ENCODE results near the gene MRPS31.

MRPS31 gene

DNA sequence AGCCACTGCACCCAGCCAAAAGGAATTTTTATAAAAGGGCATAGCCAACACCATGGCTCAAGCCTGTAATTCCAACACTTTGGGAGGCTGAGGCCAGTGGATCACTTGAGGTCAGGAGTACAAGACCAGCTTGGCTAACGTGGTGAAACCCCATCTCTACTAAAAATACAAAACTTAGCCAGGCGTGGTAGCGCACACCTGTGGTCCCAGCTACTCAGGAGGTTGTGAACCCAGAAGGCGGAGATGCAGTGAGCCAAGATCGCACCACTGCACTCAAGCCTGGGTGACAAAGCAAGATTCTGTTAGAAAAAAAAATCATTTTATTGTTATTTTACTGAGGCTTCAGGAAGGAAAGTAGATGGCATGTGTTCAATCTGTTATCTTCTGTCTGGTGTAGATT is 73.3 kb downstream of the MRPS31 start:
- no peak overlapping the region for H3K9ac ChIP-seq (ENCODE audit: low read length in 2 of 2)
- H3K36me3 ChIP-seq (ENCODE audit: control insufficient read depth in 2 of 2, insufficient read depth in 2 of 2, low read length in 2 of 2), result no peaks in the 10 kb centered on the region
- no peaks in the 10 kb centered on the region for H3K27me3 ChIP-seq (ENCODE audit: control insufficient read depth in 1 of 2, insufficient read depth in 2 of 2, low read length in 2 of 2)
- no peaks in the 10 kb centered on the region for H3K9me3 ChIP-seq (ENCODE audit: control insufficient read depth in 2 of 2, low read length in 2 of 2)
- no peak overlapping the region for H3K4me3 ChIP-seq (ENCODE audit: low read length in 2 of 2)
- H3K4me1 ChIP-seq (ENCODE audit: control insufficient read depth, insufficient read depth, low read length), result no peaks in the 10 kb centered on the region
- no peak overlapping the region for H3K27ac ChIP-seq (ENCODE audit: low read length)

- H3K36me3 ChIP-seq (ENCODE audit: control insufficient read depth in 2 of 2, insufficient read depth in 2 of 2, low read length in 2 of 2), result no peaks in the 10 kb centered on the region
- no peaks in the 10 kb centered on the region for H3K4me1 ChIP-seq (ENCODE audit: control insufficient read depth, insufficient read depth, low read length)
- H3K4me3 ChIP-seq (ENCODE audit: low read length in 2 of 2), result no peak overlapping the region
These were observed 76.6 kb downstream of the MRPS31 start for GRCh38 chr13:40694426-40694825.

GRCh38 chr13:40692946-40693345 is 78.0 kb downstream of the MRPS31 start:
- Histone ChIP-seq H3K4me3 (ENCODE audit: low read length in 2 of 2) (no peak overlapping the region), H3K27ac (ENCODE audit: low read length) (no peak overlapping the region), H3K36me3 (ENCODE audit: control insufficient read depth in 2 of 2, insufficient read depth in 2 of 2, low read length in 2 of 2) (no peaks in the 10 kb centered on the region), H3K4me1 (ENCODE audit: control insufficient read depth, insufficient read depth, low read length) (no peaks in the 10 kb centered on the region), H3K9ac (ENCODE audit: low read length in 2 of 2) (no peak overlapping the region), H3K9me3 (ENCODE audit: control insufficient read depth in 2 of 2, low read length in 2 of 2) (no peaks in the 10 kb centered on the region), H3K27me3 (ENCODE audit: control insufficient read depth in 1 of 2, insufficient read depth in 2 of 2, low read length in 2 of 2) (no peaks in the 10 kb centered on the region)

More at GRCh38 chr13:40694426-40694825, 76.6 kb downstream of the MRPS31 start:
- H3K9me3 ChIP-seq (ENCODE audit: control insufficient read depth in 2 of 2, low read length in 2 of 2), result no peaks in the 10 kb centered on the region
- H3K27ac ChIP-seq (ENCODE audit: low read length), result no peak overlapping the region
- no peak overlapping the region for H3K9ac ChIP-seq (ENCODE audit: low read length in 2 of 2)
- H3K27me3 ChIP-seq (ENCODE audit: control insufficient read depth in 1 of 2, insufficient read depth in 2 of 2, low read length in 2 of 2), result no peaks in the 10 kb centered on the region

DNA sequence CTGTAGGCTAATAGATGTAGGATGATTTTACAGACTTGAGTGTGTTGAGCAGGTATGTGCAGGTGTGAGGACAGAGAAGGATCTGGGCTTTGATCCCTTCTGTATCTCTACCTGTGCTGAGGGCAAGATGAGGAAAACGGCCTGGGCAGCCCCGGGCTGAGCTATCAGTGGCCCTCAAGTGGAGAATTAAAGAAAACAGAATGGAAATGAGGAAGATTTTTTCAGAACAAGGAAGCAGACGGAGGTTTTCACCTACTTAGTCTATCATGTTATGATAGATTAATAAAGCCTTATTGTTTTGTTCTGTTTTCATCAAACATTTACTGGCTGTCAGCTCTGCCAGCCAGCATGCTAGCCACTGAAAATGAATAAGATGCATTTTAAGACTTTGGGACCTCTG is 82.2 kb downstream of the MRPS31 start:
- Histone ChIP-seq H3K4me1 (ENCODE audit: control insufficient read depth, insufficient read depth, low read length) (no peaks in the 10 kb centered on the region), H3K27me3 (ENCODE audit: control insufficient read depth in 1 of 2, insufficient read depth in 2 of 2, low read length in 2 of 2) (no peaks in the 10 kb centered on the region), H3K4me3 (ENCODE audit: low read length in 2 of 2) (no peak overlapping the region), H3K9ac (ENCODE audit: low read length in 2 of 2) (no peak overlapping the region), H3K9me3 (ENCODE audit: control insufficient read depth in 2 of 2, low read length in 2 of 2) (no peaks in the 10 kb centered on the region), H3K27ac (ENCODE audit: low read length) (no peak overlapping the region), H3K36me3 (ENCODE audit: control insufficient read depth in 2 of 2, insufficient read depth in 2 of 2, low read length in 2 of 2) (no peaks in the 10 kb centered on the region)

- Histone ChIP-seq H3K4me1 (ENCODE audit: control insufficient read depth, insufficient read depth, low read length) (peaks cover 13% of the 10 kb centered on the region), H3K9ac (ENCODE audit: low read length in 2 of 2) (no peak overlapping the region), H3K4me3 (ENCODE audit: low read length in 2 of 2) (no peak overlapping the region), H3K36me3 (ENCODE audit: control insufficient read depth in 2 of 2, insufficient read depth in 2 of 2, low read length in 2 of 2) (no peaks in the 10 kb centered on the region), H3K27ac (ENCODE audit: low read length) (no peak overlapping the region), H3K9me3 (ENCODE audit: control insufficient read depth in 2 of 2, low read length in 2 of 2) (no peaks in the 10 kb centered on the region), H3K27me3 (ENCODE audit: control insufficient read depth in 1 of 2, insufficient read depth in 2 of 2, low read length in 2 of 2) (no peaks in the 10 kb centered on the region)
These were observed 88.3 kb downstream of the MRPS31 start for GRCh38 chr13:40682449-40683240.

DNA sequence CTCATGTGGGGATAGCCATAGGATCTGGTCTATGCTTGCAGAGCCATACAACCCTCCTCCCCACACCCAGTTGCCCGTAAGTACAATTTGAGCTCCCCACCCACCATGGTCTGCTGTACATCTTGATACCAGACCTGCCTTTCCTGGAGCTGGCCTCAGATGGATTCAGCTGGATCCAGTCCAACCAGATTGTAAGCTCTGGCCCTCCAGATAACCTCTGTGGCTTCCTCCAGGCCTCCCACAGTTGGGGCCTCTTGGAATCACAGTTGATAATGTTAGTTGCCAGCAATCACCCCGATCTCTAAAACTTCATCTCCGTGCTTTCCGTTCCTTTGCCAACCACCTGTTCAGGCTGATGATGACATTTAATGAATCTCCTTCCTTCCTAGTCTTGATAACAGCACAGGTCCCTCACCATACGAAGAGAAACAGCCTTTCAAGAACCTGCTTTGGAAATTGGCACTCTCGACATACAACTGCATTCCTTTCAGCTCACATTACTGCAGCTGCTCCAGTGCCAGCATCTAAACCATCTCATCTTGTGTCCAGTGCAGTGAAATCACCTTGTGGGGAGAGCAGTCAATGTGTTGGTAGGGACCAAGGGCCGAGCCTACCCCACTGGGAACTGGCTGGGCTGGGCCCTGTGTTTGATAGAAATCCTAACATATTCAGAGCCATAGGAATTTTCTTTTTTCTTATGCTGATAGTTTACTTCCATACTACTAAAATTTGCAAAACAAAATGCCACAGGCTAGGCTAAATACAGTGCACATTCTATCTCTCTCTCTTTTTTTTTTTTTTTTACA is 89.4 kb downstream of the MRPS31 start:
- Histone ChIP-seq H3K27ac (ENCODE audit: low read length) (no peak overlapping the region), H3K4me1 (ENCODE audit: control insufficient read depth, insufficient read depth, low read length) (peaks cover 13% of the 10 kb centered on the region), H3K9me3 (ENCODE audit: control insufficient read depth in 2 of 2, low read length in 2 of 2) (no peaks in the 10 kb centered on the region), H3K9ac (ENCODE audit: low read length in 2 of 2) (no peak overlapping the region), H3K27me3 (ENCODE audit: control insufficient read depth in 1 of 2, insufficient read depth in 2 of 2, low read length in 2 of 2) (no peaks in the 10 kb centered on the region), H3K36me3 (ENCODE audit: control insufficient read depth in 2 of 2, insufficient read depth in 2 of 2, low read length in 2 of 2) (no peaks in the 10 kb centered on the region), H3K4me3 (ENCODE audit: low read length in 2 of 2) (no peak overlapping the region)

DNA sequence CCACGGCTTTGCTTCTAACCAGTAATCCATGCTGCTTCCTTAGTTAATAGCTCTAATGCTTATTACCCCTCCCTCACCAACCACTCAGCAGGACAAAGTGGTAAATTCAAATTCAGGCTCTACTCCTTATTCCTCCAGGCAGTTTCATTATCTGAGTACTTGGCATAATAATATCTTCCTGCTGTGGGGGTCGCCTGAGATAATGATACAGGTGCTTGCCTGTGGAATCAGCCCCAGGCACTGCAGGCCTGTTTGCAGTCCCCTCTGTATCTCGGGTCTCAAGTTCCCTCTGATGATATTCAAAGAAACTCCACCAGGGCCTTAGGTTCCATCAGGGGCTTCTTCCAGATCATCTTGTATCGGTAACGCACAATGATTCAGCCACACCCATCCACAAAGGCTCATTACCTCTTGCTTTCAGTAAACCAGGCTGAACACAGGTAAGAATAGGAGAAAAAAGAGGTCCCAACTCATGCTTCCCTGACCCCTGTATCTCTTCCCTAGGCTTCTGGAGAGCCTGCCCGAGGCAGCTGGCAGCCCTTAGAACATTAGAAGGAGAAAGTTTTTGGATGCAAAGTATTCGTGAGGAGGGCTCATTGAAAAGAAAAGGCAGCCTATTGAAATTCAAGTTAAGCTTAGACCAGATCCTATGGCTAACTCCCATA is 90.2 kb downstream of the MRPS31 start:
- Histone ChIP-seq H3K4me3 (ENCODE audit: low read length in 2 of 2) (no peak overlapping the region), H3K36me3 (ENCODE audit: control insufficient read depth in 2 of 2, insufficient read depth in 2 of 2, low read length in 2 of 2) (no peaks in the 10 kb centered on the region), H3K27ac (ENCODE audit: low read length) (no peak overlapping the region)

DNA sequence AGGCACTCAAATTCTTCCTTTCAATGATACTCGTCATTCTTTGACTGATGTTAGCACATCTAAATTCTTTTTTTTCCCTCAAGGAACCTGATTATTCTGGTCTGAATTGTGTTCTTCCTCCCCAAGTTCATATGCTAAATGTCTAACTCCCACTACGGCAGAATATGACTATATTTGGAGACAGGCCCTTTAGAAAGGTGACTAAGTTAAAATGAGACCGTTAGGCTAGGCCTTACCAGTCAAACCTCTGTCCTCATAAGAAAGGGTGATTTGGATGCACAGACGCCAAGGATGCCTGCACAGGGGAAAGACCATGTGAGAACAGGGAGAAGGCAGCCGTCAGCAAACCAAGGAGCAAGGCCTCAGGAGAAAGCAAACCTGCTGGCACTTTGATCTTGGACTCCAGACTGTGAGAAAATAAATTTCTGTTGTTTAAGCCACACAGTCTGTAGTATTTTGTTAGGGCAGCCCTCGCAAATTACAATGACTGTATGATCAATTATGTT is 91.5 kb downstream of the MRPS31 start:
- H3K27me3 ChIP-seq (ENCODE audit: control insufficient read depth in 1 of 2, insufficient read depth in 2 of 2, low read length in 2 of 2), result no peaks in the 10 kb centered on the region
- no peak overlapping the region for H3K9ac ChIP-seq (ENCODE audit: low read length in 2 of 2)
- H3K4me1 ChIP-seq (ENCODE audit: control insufficient read depth, insufficient read depth, low read length), result peaks cover 13% of the 10 kb centered on the region
- H3K36me3 ChIP-seq (ENCODE audit: control insufficient read depth in 2 of 2, insufficient read depth in 2 of 2, low read length in 2 of 2), result no peaks in the 10 kb centered on the region
- no peak overlapping the region for H3K27ac ChIP-seq (ENCODE audit: low read length)
- no peak overlapping the region for H3K4me3 ChIP-seq (ENCODE audit: low read length in 2 of 2)
- H3K9me3 ChIP-seq (ENCODE audit: control insufficient read depth in 2 of 2, low read length in 2 of 2), result no peaks in the 10 kb centered on the region

More for the DNA sequence above, 90.2 kb downstream of the MRPS31 start:
- no peaks in the 10 kb centered on the region for H3K27me3 ChIP-seq (ENCODE audit: control insufficient read depth in 1 of 2, insufficient read depth in 2 of 2, low read length in 2 of 2)
- H3K9me3 ChIP-seq (ENCODE audit: control insufficient read depth in 2 of 2, low read length in 2 of 2), result no peaks in the 10 kb centered on the region
- H3K4me1 ChIP-seq (ENCODE audit: control insufficient read depth, insufficient read depth, low read length), result peaks cover 13% of the 10 kb centered on the region
- H3K9ac ChIP-seq (ENCODE audit: low read length in 2 of 2), result no peak overlapping the region
